ENCODE results near the gene MSL3. TPM values are rescaled to one million over a fixed set of nuclear protein-coding genes. Genes with fewer than 3 reads are reported as not detected.

MSL3 gene
- total RNA-seq, 4 donors from 2014 or later: 16.2 to 26.9 (median 22.4) TPM

- no peaks in the 10 kb centered on the region for H3K4me1 ChIP-seq
- no peak overlapping the region for H3K27ac ChIP-seq
- 89 to 90% methylated on average over 2 to 5 of the region's 6 CpGs for WGBS, 2 donors (ENCODE audit: low coverage in 1 of 2)
- no peaks in the 10 kb centered on the region for H3K9me3 ChIP-seq
- H3K4me3 ChIP-seq: no peak overlapping the region
- H3K27me3 ChIP-seq: no peaks in the 10 kb centered on the region
- TF ChIP-seq EP300 (IDR thresholded peaks at IDR 0.05) (no peak), CTCF (IDR thresholded peaks at IDR 0.05) (no peak), POLR2A (IDR thresholded peaks at IDR 0.05) (no peak), POLR2AphosphoS5 (IDR thresholded peaks at IDR 0.05) (no peak)
- ATAC-seq: no peak
- no peaks in the 10 kb centered on the region for H3K36me3 ChIP-seq
Measured at GRCh38 chrX:11793734-11794133, 35.7 kb downstream of the MSL3 start.

- ATAC-seq: no peak
- 61 to 69% methylated on average over 2 of the region's 2 CpGs for WGBS, 2 donors (ENCODE audit: low coverage in 1 of 2)
- no peaks in the 10 kb centered on the region for H3K36me3 ChIP-seq
- H3K27me3 ChIP-seq: no peaks in the 10 kb centered on the region
- H3K27ac ChIP-seq: no peak overlapping the region
- no peak overlapping the region for H3K4me3 ChIP-seq
- no peak for TF ChIP-seq POLR2AphosphoS5 (IDR thresholded peaks at IDR 0.05)
- no peak for TF ChIP-seq CTCF (IDR thresholded peaks at IDR 0.05)
- no peaks in the 10 kb centered on the region for H3K9me3 ChIP-seq
- H3K4me1 ChIP-seq: no peaks in the 10 kb centered on the region
Measured at GRCh38 chrX:11813341-11813740, 55.3 kb downstream of the MSL3 start.

Other genes with a start within 250 kb of the MSL3 start
- gene ARHGAP6, start 92.3 kb upstream of the MSL3 start, total RNA-seq: 10 to 100 TPM; 25.2 to 35.1 (median 31.8) TPM

All from gastroesophageal sphincter (tissue), 4 donors.